Panc1 (cell line): ENCODE measurements around the gene MAGEB10. TPM values are rescaled to one million over a fixed set of nuclear protein-coding genes. Genes with fewer than 3 reads are reported as not detected.

ENCODE experiments used
- ATAC-seq: fragments of 200-7000 bp; cut with Tn5 transposase; 2 replicates; pipeline ENCODE4 v1.9.1; 2020; ENCODE audit warnings: mild to moderate bottlenecking, moderate library complexity
- BruUV-seq: library from RNA; stranded (reverse); fragments of 400-500 nt; replicated peaks from 2 replicates; lab custom pipeline; 2021; lab: Mats Ljungman, UMichigan
- CTCF ChIA-PET: fragments of 300-600 bp; sonication (Branson Sonifier 250); formaldehyde crosslinking; loops from one replicate; lab custom pipeline; 2022; ENCODE audit warnings: antibody characterized with exemption; lab: Charles Lee
- POLR2A ChIA-PET: fragments of 300-600 bp; sonication (Branson Sonifier 250); formaldehyde crosslinking; loops from one replicate; lab custom pipeline; 2022; ENCODE audit warnings: antibody characterized with exemption; lab: Charles Lee
- DNase-seq: peaks from one replicate; pipeline ENCODE4 v3.0.0-alpha.2; 2010; ENCODE audit warnings: low read depth, low spot score
- H3K27ac ChIP-seq: 2 replicates; pipeline ENCODE4 v1.5.1; 2011; ENCODE audit warnings: mild to moderate bottlenecking, low read length, inconsistent platforms
- H3K27me3 ChIP-seq: fragments of 200-500 bp; sonication (Bioruptor generic); 2 replicates; pipeline ENCODE4 v1.6.0; 2014; ENCODE audit warnings: low read length, inconsistent platforms; ENCODE audit not compliant: control insufficient read depth, insufficient read depth
- H3K36me3 ChIP-seq: fragments of 200-500 bp; sonication (Bioruptor generic); 2 replicates; pipeline ENCODE4 v1.5.1; 2014; ENCODE audit warnings: inconsistent platforms, mild to moderate bottlenecking, low read length, moderate library complexity; ENCODE audit not compliant: control insufficient read depth, insufficient read depth
- H3K4me1 ChIP-seq: 2 replicates; pipeline ENCODE4 v1.5.1; 2011; ENCODE audit warnings: inconsistent platforms, mild to moderate bottlenecking, low read length, moderate library complexity; ENCODE audit not compliant: control insufficient read depth, insufficient read depth
- H3K4me3 ChIP-seq, 2 experiments: 2 replicates each; pipeline ENCODE4 v1.5.1; 2011 to 2012; ENCODE audit warnings: low read depth in 2 of 2, low read length in 2 of 2, mild to moderate bottlenecking in 2 of 2, inconsistent platforms in 1 of 2, moderate library complexity in 1 of 2
- H3K9me3 ChIP-seq: fragments of 200-500 bp; sonication (Bioruptor generic); 2 replicates; pipeline ENCODE4 v1.5.1; 2014; ENCODE audit warnings: low read depth, mild to moderate bottlenecking, inconsistent platforms, low read length, moderate library complexity; ENCODE audit not compliant: control insufficient read depth, insufficient read depth
- POLR2AphosphoS5 ChIP-seq: IDR thresholded peaks from 2 replicates; pipeline ENCODE4 v1.6.1; 2012; ENCODE audit warnings: mild to moderate bottlenecking, low read depth, low read length, moderate library complexity
- SIN3A ChIP-seq: IDR thresholded peaks from 2 replicates; pipeline ENCODE4 v1.6.1; 2012; ENCODE audit warnings: low read depth, mild to moderate bottlenecking, low read length, moderate library complexity, borderline replicate concordance; ENCODE audit not compliant: insufficient read depth
- TCF7L2 ChIP-seq: IDR thresholded peaks from 2 replicates; pipeline ENCODE4 v1.6.1; 2011; ENCODE audit warnings: mild to moderate bottlenecking, low read depth, low read length, inconsistent platforms
- in situ Hi-C: cut with HindIII; loops from 2 replicates; pipeline ENCODE4 v1.10.0; 2016; ENCODE audit warnings: low sequenced_read_pairs, low pct_unique_long_range_greater_than_20kb
- intact Hi-C: fragments of 100-400 bp; cut with micrococcal nuclease; formaldehyde crosslinking; loops from one replicate; pipeline ENCODE4 v1.10.0; 2022; ENCODE audit not compliant: unreplicated experiment
- total RNA-seq: library from RNA; stranded (reverse); gene quantifications from one replicate; pipeline ENCODE4 v1.2.1, GENCODE V29; 2021; ENCODE audit not compliant: unreplicated experiment
- TF ChIP-seq, protein P1 (sequence below): fragments of 450-650 bp; IDR thresholded peaks from 2 replicates; pipeline ENCODE4 v1.5.1; 2017; ENCODE audit warnings: mild to moderate bottlenecking
- TF ChIP-seq, protein P2 (sequence below), 2 experiments: IDR thresholded peaks; 2 replicates each; pipeline ENCODE4 v1.6.1; 2011 to 2012; ENCODE audit warnings: low read depth in 2 of 2, control low read depth in 1 of 2, low read length in 1 of 2, mild to moderate bottlenecking in 1 of 2, moderate library complexity in 1 of 2; ENCODE audit not compliant: insufficient read depth in 1 of 2

The MAGEB10 gene
- total RNA-seq, 1 experiment from 2014 or later = not detected

DNA sequence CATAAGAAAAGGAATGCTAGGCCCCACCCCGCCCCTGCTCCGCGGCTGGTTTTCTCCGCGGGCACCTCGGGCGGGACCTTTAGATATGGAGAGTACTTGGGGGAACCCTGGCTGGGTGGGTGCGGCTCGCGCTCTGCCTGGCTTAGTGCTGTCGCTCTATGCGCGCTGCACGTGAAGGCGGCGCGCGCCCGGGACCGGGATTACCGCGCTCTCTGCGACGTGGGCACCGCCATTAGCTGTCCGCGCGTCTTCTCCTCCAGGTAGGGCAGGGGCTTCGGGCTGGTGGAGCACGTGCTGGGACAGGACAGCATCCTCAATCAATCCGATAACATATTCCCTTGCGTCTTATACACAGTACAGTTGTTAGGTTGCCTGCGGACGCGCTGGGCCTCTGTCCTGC lies 56.0 kb downstream of the MAGEB10 start:
- TF ChIP-seq, protein P1, sequence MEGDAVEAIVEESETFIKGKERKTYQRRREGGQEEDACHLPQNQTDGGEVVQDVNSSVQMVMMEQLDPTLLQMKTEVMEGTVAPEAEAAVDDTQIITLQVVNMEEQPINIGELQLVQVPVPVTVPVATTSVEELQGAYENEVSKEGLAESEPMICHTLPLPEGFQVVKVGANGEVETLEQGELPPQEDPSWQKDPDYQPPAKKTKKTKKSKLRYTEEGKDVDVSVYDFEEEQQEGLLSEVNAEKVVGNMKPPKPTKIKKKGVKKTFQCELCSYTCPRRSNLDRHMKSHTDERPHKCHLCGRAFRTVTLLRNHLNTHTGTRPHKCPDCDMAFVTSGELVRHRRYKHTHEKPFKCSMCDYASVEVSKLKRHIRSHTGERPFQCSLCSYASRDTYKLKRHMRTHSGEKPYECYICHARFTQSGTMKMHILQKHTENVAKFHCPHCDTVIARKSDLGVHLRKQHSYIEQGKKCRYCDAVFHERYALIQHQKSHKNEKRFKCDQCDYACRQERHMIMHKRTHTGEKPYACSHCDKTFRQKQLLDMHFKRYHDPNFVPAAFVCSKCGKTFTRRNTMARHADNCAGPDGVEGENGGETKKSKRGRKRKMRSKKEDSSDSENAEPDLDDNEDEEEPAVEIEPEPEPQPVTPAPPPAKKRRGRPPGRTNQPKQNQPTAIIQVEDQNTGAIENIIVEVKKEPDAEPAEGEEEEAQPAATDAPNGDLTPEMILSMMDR = no peak
- TF ChIP-seq SIN3A (no peak), TCF7L2 (no peak), POLR2AphosphoS5 (no peak)
- TF ChIP-seq, protein P2, sequence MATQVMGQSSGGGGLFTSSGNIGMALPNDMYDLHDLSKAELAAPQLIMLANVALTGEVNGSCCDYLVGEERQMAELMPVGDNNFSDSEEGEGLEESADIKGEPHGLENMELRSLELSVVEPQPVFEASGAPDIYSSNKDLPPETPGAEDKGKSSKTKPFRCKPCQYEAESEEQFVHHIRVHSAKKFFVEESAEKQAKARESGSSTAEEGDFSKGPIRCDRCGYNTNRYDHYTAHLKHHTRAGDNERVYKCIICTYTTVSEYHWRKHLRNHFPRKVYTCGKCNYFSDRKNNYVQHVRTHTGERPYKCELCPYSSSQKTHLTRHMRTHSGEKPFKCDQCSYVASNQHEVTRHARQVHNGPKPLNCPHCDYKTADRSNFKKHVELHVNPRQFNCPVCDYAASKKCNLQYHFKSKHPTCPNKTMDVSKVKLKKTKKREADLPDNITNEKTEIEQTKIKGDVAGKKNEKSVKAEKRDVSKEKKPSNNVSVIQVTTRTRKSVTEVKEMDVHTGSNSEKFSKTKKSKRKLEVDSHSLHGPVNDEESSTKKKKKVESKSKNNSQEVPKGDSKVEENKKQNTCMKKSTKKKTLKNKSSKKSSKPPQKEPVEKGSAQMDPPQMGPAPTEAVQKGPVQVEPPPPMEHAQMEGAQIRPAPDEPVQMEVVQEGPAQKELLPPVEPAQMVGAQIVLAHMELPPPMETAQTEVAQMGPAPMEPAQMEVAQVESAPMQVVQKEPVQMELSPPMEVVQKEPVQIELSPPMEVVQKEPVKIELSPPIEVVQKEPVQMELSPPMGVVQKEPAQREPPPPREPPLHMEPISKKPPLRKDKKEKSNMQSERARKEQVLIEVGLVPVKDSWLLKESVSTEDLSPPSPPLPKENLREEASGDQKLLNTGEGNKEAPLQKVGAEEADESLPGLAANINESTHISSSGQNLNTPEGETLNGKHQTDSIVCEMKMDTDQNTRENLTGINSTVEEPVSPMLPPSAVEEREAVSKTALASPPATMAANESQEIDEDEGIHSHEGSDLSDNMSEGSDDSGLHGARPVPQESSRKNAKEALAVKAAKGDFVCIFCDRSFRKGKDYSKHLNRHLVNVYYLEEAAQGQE (IDR thresholded peaks at IDR 0.05; ENCODE audit: insufficient read depth in 1 of 2, low read depth in 2 of 2, low read length in 1 of 2) = no peak
- intact Hi-C loops (no loop called here), in situ Hi-C loops (no loop called here)
- Histone ChIP-seq H3K36me3 (no peaks in the 10 kb centered on the region), H3K4me3 (no peak overlapping the region), H3K4me1 (no peaks in the 10 kb centered on the region), H3K27me3 (no peaks in the 10 kb centered on the region), H3K27ac (no peak overlapping the region), H3K9me3 (no peaks in the 10 kb centered on the region)
- no peak for DNase-seq
- ATAC-seq = no peak
- ChIA-PET CTCF (no interaction called here), POLR2A (no interaction called here)
- no TSS peak for BruUV-seq

Other genes starting within 250 kb of the MAGEB10 start
- not detected for gene DCAF8L2, start 217.6 kb upstream of the MAGEB10 start, total RNA-seq
- gene DCAF8L1, start 173.5 kb downstream of the MAGEB10 start, total RNA-seq = not detected